Stimulated activated naive CD8-positive, alpha-beta T cell treated with anti-CD3 and anti-CD28 coated beads, Interleukin-15, Interleukin-2, amounts not matched to agents 100 U/mL and 50 U/mL, for 24 hours (primary cell): ENCODE results near the gene ZNF597.

Source experiments
- ATAC-seq: fragments of 150-1000 bp; cut with Tn5 transposase; one replicate; pipeline ENCODE4 v1.10.0; 2021
- DNase-seq: peaks from one replicate; pipeline ENCODE4 v3.0.0; 2021

The ZNF597 gene

GRCh38 chr16:3454631-3455147 lies 11.4 kb upstream of the ZNF597 start:
- DNase-seq (no peak), ATAC-seq (no peak)

GRCh38 chr16:3454093-3454492 lies 10.8 kb upstream of the ZNF597 start:
- ATAC-seq = no peak
- no peak for DNase-seq

- DNase-seq (peak; percentile 36), ATAC-seq (peak; percentile 65)
Observed at GRCh38 chr16:3444032-3444388, 706 bp upstream of the ZNF597 start.

- ATAC-seq (no peak), DNase-seq (no peak)
Observed at GRCh38 chr16:3439637-3440036, 3.7 kb downstream of the ZNF597 start.

- DNase-seq (no peak), ATAC-seq (no peak)
Observed at GRCh38 chr16:3434373-3434772, 8.9 kb downstream of the ZNF597 start.

- peak; percentile 76 for ATAC-seq
- DNase-seq = peak; percentile 64
Observed at GRCh38 chr16:3431779-3432219, 11.5 kb downstream of the ZNF597 start.

GRCh38 chr16:3413730-3414379 lies 29.4 kb downstream of the ZNF597 start:
- no peak for ATAC-seq
- DNase-seq = no peak

GRCh38 chr16:3408561-3409197 lies 34.6 kb downstream of the ZNF597 start:
- DNase-seq = no peak
- ATAC-seq = no peak

- no peak for DNase-seq
Observed at GRCh38 chr16:3401719-3402397, 41.4 kb downstream of the ZNF597 start.

GRCh38 chr16:3400779-3401688 lies 42.3 kb downstream of the ZNF597 start, which contains the start of the genes ZNF174 and ZSCAN32:
Gene ZNF174 (plus strand): TSS chr16:3401215. CDS start chr16:3402005, 790 bp downstream.
Gene ZSCAN32 (minus strand): TSS chr16:3401004. CDS start chr16:3397557, 3,447 bp downstream.
- peak; percentile 98 for DNase-seq
- peak; percentile 99 for ATAC-seq

More at GRCh38 chr16:3401719-3402397, 41.4 kb downstream of the ZNF597 start:
- ATAC-seq = no peak

- no peak for DNase-seq
- ATAC-seq = peak; percentile 37
Observed at GRCh38 chr16:3400446-3400778, 42.9 kb downstream of the ZNF597 start.

- ATAC-seq (no peak), DNase-seq (no peak)
Observed at GRCh38 chr16:3389663-3390338, 53.5 kb downstream of the ZNF597 start.

- ATAC-seq = no peak
Observed at GRCh38 chr16:3388325-3388724, 55.0 kb downstream of the ZNF597 start.

GRCh38 chr16:3383045-3383448 lies 60.3 kb downstream of the ZNF597 start:
- ATAC-seq (no peak), DNase-seq (no peak)

More at GRCh38 chr16:3388325-3388724, 55.0 kb downstream of the ZNF597 start:
- DNase-seq = no peak
